GM12878 (cell line): ENCODE results near the gene TMEM150B. TPM values are rescaled to one million over a fixed set of nuclear protein-coding genes. Genes with fewer than 3 reads are reported as not detected.

ENCODE experiments used
- ATAC-seq: fragments of 200-7000 bp; cut with Tn5 transposase; 3 replicates; pipeline ENCODE4 v1.9.1; 2020; ENCODE audit warnings: mild to moderate bottlenecking, moderate library complexity
- BruUV-seq: library from RNA; stranded (reverse); fragments of 400-500 nt; replicated peaks from 2 replicates; lab custom pipeline; 2021; lab: Mats Ljungman, UMichigan
- CTCF ChIA-PET: fragments of 300-600 bp; sonication (Branson Sonifier 250); formaldehyde crosslinking; extraction: SDS; loops from one replicate; lab custom pipeline; 2021; ENCODE audit warnings: inconsistent platforms; lab: Yijun Ruan, JAX
- POLR2A ChIA-PET: fragments of 350-600 bp; formaldehyde crosslinking; extraction: SDS; loops from one replicate; lab custom pipeline; 2021; ENCODE audit warnings: inconsistent platforms; lab: Charles Lee
- RAD21 ChIA-PET: fragments of 300-600 bp; sonication (Branson Sonifier 250); formaldehyde crosslinking; loops from one replicate; lab custom pipeline; 2023; ENCODE audit warnings: antibody characterized with exemption; ENCODE audit not compliant: unreplicated experiment; lab: Charles Lee
- SMC1A ChIA-PET: fragments of 300-600 bp; sonication (Branson Sonifier 250); formaldehyde crosslinking; loops from one replicate; lab custom pipeline; 2023; ENCODE audit not compliant: unreplicated experiment, uncharacterized antibody; lab: Charles Lee
- DNase-seq: peaks from one replicate; pipeline ENCODE4 v3.0.0-alpha.2; 2011; ENCODE audit warnings: low read depth, low spot score
- FAIRE-seq: peaks from 3 replicates; lab custom pipeline; 2011; peaks lifted over from hg19 to GRCh38; lab: Jason Lieb, UNC
- H2AFZ ChIP-seq: 2 replicates; pipeline ENCODE4 v1.6.0; 2011; ENCODE audit warnings: low read depth, low read length, control low read depth; ENCODE audit not compliant: control insufficient read depth
- H3K27ac ChIP-seq: 2 replicates; pipeline ENCODE4 v1.5.1; 2011; ENCODE audit warnings: control low read depth; ENCODE audit not compliant: control insufficient read depth, insufficient read depth
- H3K27me3 ChIP-seq, 2 experiments: replicated peaks in 1 of 2; 2 replicates each; pipeline versions ENCODE4 v1.6.0 to v1.6.1; 2011; ENCODE audit warnings: low read length in 1 of 2; ENCODE audit not compliant: control insufficient read depth in 2 of 2, insufficient read depth in 2 of 2
- H3K36me3 ChIP-seq, 2 experiments: 2 replicates each; pipeline ENCODE4 v1.5.1; 2011; ENCODE audit warnings: low read length in 1 of 2; ENCODE audit not compliant: control insufficient read depth in 2 of 2, insufficient read depth in 2 of 2
- H3K4me1 ChIP-seq: 2 replicates; pipeline ENCODE4 v1.6.1; 2011; ENCODE audit warnings: mild to moderate bottlenecking, low read length, moderate library complexity, mixed read lengths; ENCODE audit not compliant: control insufficient read depth, insufficient read depth
- H3K4me2 ChIP-seq: 2 replicates; pipeline ENCODE4 v1.6.0; 2011; ENCODE audit warnings: control low read depth; ENCODE audit not compliant: control insufficient read depth, insufficient read depth
- H3K4me3 ChIP-seq: fragments of 200-600 bp; sonication (generic); 2 replicates; pipeline ENCODE4 v1.5.1; 2016
- H3K79me2 ChIP-seq: 2 replicates; pipeline ENCODE4 v1.6.0; 2011; ENCODE audit warnings: low read length; ENCODE audit not compliant: control insufficient read depth, insufficient read depth
- H3K9ac ChIP-seq: 2 replicates; pipeline ENCODE4 v1.8.0; 2011; ENCODE audit warnings: low read length, control low read depth, mixed read lengths; ENCODE audit not compliant: control insufficient read depth, insufficient read depth
- H3K9me3 ChIP-seq: replicated peaks from 3 replicates; pipeline ENCODE4 v1.5.1; 2011; ENCODE audit warnings: mild to moderate bottlenecking, low read length; ENCODE audit not compliant: control insufficient read depth, insufficient read depth
- H4K20me1 ChIP-seq: 2 replicates; pipeline ENCODE4 v1.6.0; 2011; ENCODE audit not compliant: control insufficient read depth, insufficient read depth
- CHD2 ChIP-seq: IDR thresholded peaks from 2 replicates; pipeline ENCODE4 v1.6.1; 2011; ENCODE audit warnings: low read depth, low read length, improper control_type of control experiment, borderline replicate concordance
- NFYB ChIP-seq: IDR thresholded peaks from 2 replicates; pipeline ENCODE4 v1.6.1; 2011; ENCODE audit warnings: low read depth, mild to moderate bottlenecking, low read length, improper control_type of control experiment, moderate library complexity; ENCODE audit not compliant: insufficient read depth
- PBX3 ChIP-seq: IDR thresholded peaks from 2 replicates; pipeline ENCODE4 v1.6.1; 2011; ENCODE audit warnings: mild to moderate bottlenecking, low read depth, low read length, moderate library complexity; ENCODE audit not compliant: insufficient replicate concordance
- TCF12 ChIP-seq: IDR thresholded peaks from 2 replicates; pipeline ENCODE4 v1.6.1; 2011; ENCODE audit warnings: low read depth, mild to moderate bottlenecking, low read length
- ZNF207 ChIP-seq: fragments of 450-650 bp; IDR thresholded peaks from 2 replicates; pipeline ENCODE4 v1.6.1; 2014; ENCODE audit warnings: antibody characterized with exemption, mild to moderate bottlenecking, borderline replicate concordance
- ZNF592 ChIP-seq: fragments of 450-650 bp; IDR thresholded peaks from 2 replicates; pipeline ENCODE4 v1.6.1; 2017; ENCODE audit warnings: mild to moderate bottlenecking, moderate library complexity
- WGBS: methylation state at CpG from one replicate; pipeline ENCODE4 v1.1.6; 2016; ENCODE audit warnings: low lambda C conversion rate; ENCODE audit not compliant: insufficient replicate concordance, insufficient coverage; ENCODE audit errors: missing lambda C conversion rate; 5-methylcytosine and 5-hydroxymethylcytosine counted together
- in situ Hi-C: fragments of 300-500 bp; cut with MboI; formaldehyde crosslinking; loops from 9 replicates; pipeline ENCODE4 v1.14.3; 2018; ENCODE audit warnings: mixed read lengths
- intact Hi-C: fragments of 100-400 bp; cut with micrococcal nuclease; formaldehyde crosslinking; loops from one replicate; pipeline ENCODE4 v1.14.2; 2022; ENCODE audit not compliant: unreplicated experiment
- polyA plus RNA-seq, 11 experiments: library from polyadenylated mRNA; depleted of rRNA in 4 of 11; unstranded in 6 of 11; stranded (reverse) in 5 of 11; fragments of >200 nt; fragmentation: Nextera tagmentation in 4 of 11; fragmentation: Illumina TruSeq in 1 of 11; extraction: Ambion mirVana in 4 of 11; extraction: Trizol in 1 of 11; gene quantifications; 1 replicate in 1 of 11; 2 replicates in 10 of 11; pipeline versions ENCODE4 v1.2.1 to v1.2.3, GENCODE V29; 2011 to 2016; ENCODE audit warnings: inconsistent platforms in 2 of 11, missing spikeins in 2 of 11, low read depth in 1 of 11
- total RNA-seq, 4 experiments: library from RNA; depleted of rRNA in 3 of 4; stranded (reverse); fragments of >200 nt in 3 of 4; fragmentation: Illumina TruSeq in 1 of 4; extraction: Trizol in 1 of 4; gene quantifications; 2 replicates each; pipeline versions ENCODE4 v1.2.1 to v1.2.3, GENCODE V29; 2013 to 2021

Gene TMEM150B
- total and polyA plus RNA-seq, 10 of the 15 experiments (the other 5 are each of a cell fraction or from before 2014, with no cell fraction given), result 0.09 to 0.23 (median 0.18) TPM; not detected in 6

- Histone ChIP-seq H3K27me3 (no peaks in the 10 kb centered on the region; a peak in 1 of 4 replicates), H3K36me3 (no peaks in the 10 kb centered on the region), H3K79me2 (no peaks in the 10 kb centered on the region; the same call in 1 of the 2 replicates), H3K27ac (no peak overlapping the region), H3K4me2 (peak overlapping the region; percentile 86), H3K4me1 (peaks cover 42% of the 10 kb centered on the region), H3K9me3 (no peaks in the 10 kb centered on the region), H3K4me3 (peak overlapping the region; percentile 82), H3K9ac (peak overlapping the region; percentile 55; the same call in 1 of the 2 replicates)
- DNase-seq (no peak), ATAC-seq (no peak)
- in situ Hi-C loops, result no loop called here
- ChIA-PET CTCF (interaction anchor here (1.1 to 1.2 kb wide), 2 partner anchors 13 to 60 kb away, joined by 5 read pairs; partner anchors contain the start of gene KMT5C), SMC1A (interaction anchor here (1.7 to 7.6 kb wide), 3 partner anchors 20 to 60 kb away, joined by 4 to 68 read pairs (median 6); partner anchors contain the start of genes KMT5C and PPP6R1), RAD21 (interaction anchor here (0.6 to 2.2 kb wide), 4 partner anchors 24 to 138 kb away, joined by 3 to 27 read pairs (median 6); partner anchors contain the start of genes KMT5C and UBE2S)
- intact Hi-C loops, result no loop called here
- BruUV-seq, result TSS peak; percentile 77
- WGBS, result 7% methylated on average over 22 of the region's 23 CpGs
- TF ChIP-seq CHD2 (no peak), ZNF592 (no peak), TCF12 (no peak), PBX3 (no peak), ZNF207 (no peak), NFYB (no peak)
- TF ChIP-seq, all 136 proteins: peak for 0
- H2AFZ ChIP-seq, result peak overlapping the region; percentile 92
- no peaks in the 10 kb centered on the region for H4K20me1 ChIP-seq
- FAIRE-seq, result no peak
- POLR2A ChIA-PET, result interaction anchor here (1.1 to 6.1 kb wide), 4 partner anchors 19 to 128 kb away, joined by 5 to 86 read pairs (median 16); partner anchors contain the start of genes KMT5C, PPP6R1 and UBE2S
Observed at GRCh38 chr19:55279340-55279739, 45.8 kb downstream of the TMEM150B start.
